ENCODE results near the gene DLX2.

DNA sequence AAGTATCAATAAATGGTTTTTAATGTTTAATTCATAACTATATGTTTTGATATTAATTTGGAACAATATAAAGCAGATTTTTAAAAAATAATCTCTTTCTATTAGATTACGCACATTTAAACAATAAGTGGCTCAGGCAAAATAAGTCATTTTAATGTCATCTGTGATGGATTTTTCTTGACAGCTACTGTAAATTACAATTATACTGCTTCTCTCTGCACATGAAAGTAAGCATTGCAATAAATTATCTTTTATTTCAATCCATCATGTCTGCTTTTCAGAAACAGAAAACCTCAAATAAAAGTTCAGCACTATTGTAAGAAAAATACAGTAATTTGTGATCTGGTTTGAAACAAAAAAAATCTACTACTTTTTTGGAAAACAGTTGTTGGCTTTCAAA is 28.4 kb downstream of the DLX2 start:
- TF ChIP-seq GATA3 (IDR thresholded peaks at IDR 0.05; ENCODE audit: low read depth, low read length) (no peak), GATA2 (IDR thresholded peaks at IDR 0.05; ENCODE audit: low read depth, low read length) (no peak)

Measured in SH-SY5Y (cell line).